Left ventricle myocardium inferior (tissue), 1 donor: ENCODE measurements around the gene EGFL7. TPM values are rescaled to one million over a fixed set of nuclear protein-coding genes. Genes with fewer than 3 reads are reported as not detected.

Source experiments
- DNase-seq: peaks from one replicate; pipeline ENCODE4 v3.0.0-alpha.2; 2020
- H3K27ac ChIP-seq: fragments of 200-600 bp; replicated peaks from 2 replicates; pipeline ENCODE4 v1.8.0; 2021
- H3K27me3 ChIP-seq: fragments of 200-600 bp; 2 replicates; pipeline ENCODE4 v1.8.0; 2021; ENCODE audit warnings: low read depth
- H3K36me3 ChIP-seq: fragments of 200-600 bp; 2 replicates; pipeline ENCODE4 v1.8.0; 2021
- H3K4me1 ChIP-seq: fragments of 200-600 bp; 2 replicates; pipeline ENCODE4 v1.8.0; 2021
- H3K4me3 ChIP-seq: fragments of 200-600 bp; 2 replicates; pipeline ENCODE4 v1.8.0; 2021; ENCODE audit warnings: mild to moderate bottlenecking, moderate library complexity
- H3K9me3 ChIP-seq: fragments of 200-600 bp; replicated peaks from 2 replicates; pipeline ENCODE4 v1.8.0; 2021
- CTCF ChIP-seq: fragments of 200-600 bp; IDR thresholded peaks from 2 replicates; pipeline ENCODE4 v1.8.0; 2021; ENCODE audit warnings: antibody characterized with exemption, mild to moderate bottlenecking, borderline replicate concordance
- intact Hi-C: fragments of 100-400 bp; cut with micrococcal nuclease; formaldehyde crosslinking; loops from one replicate; pipeline ENCODE4 v1.11.0; 2022
- total RNA-seq: library from RNA; stranded (reverse); fragmentation: NEBNext Ultra II Directional; extraction: Animal tissue kit (Norgen Biotek cat#: 25700); gene quantifications from one replicate; pipeline ENCODE4 v1.2.1, GENCODE V29; 2021
- donor health status: DM: no; HTN: yes; CAD: no; lungs with severe emphysema.

The EGFL7 gene
- total RNA-seq, 1 donor from 2014 or later: 81.5 TPM

- peaks cover 64% of the 10 kb centered on the region for H3K4me1 ChIP-seq
- TF ChIP-seq CTCF: no peak
- H3K36me3 ChIP-seq: no peaks in the 10 kb centered on the region
- no peak overlapping the region for H3K4me3 ChIP-seq
- H3K27me3 ChIP-seq: no peaks in the 10 kb centered on the region
- no peak for DNase-seq
- H3K9me3 ChIP-seq: no peaks in the 10 kb centered on the region
- intact Hi-C loops: no loop called here
- peak overlapping the region; percentile 95 for H3K27ac ChIP-seq
These were observed 12.7 kb upstream of the EGFL7 start for GRCh38 chr9:136650021-136650420.

GRCh38 chr9:136650648-136651047 is 12.1 kb upstream of the EGFL7 start:
- no peak for TF ChIP-seq CTCF
- no peak for DNase-seq
- peaks cover 64% of the 10 kb centered on the region for H3K4me1 ChIP-seq

GRCh38 chr9:136651860-136652259 is 10.9 kb upstream of the EGFL7 start:
- no peaks in the 10 kb centered on the region for H3K36me3 ChIP-seq
- H3K9me3 ChIP-seq: no peaks in the 10 kb centered on the region
- TF ChIP-seq CTCF: no peak
- peaks cover 4% of the 10 kb centered on the region for H3K27me3 ChIP-seq
- no peak overlapping the region for H3K4me3 ChIP-seq
- H3K4me1 ChIP-seq: peaks cover 58% of the 10 kb centered on the region
- no peak overlapping the region for H3K27ac ChIP-seq
- intact Hi-C loops: no loop called here
- DNase-seq: no peak

More at GRCh38 chr9:136650648-136651047, 12.1 kb upstream of the EGFL7 start:
- no peak overlapping the region for H3K4me3 ChIP-seq
- intact Hi-C loops: no loop called here
- no peaks in the 10 kb centered on the region for H3K9me3 ChIP-seq
- no peaks in the 10 kb centered on the region for H3K27me3 ChIP-seq
- H3K36me3 ChIP-seq: no peaks in the 10 kb centered on the region
- H3K27ac ChIP-seq: peak overlapping the region; percentile 95

GRCh38 chr9:136653323-136654079 is 9.2 kb upstream of the EGFL7 start:
- H3K4me1 ChIP-seq: peaks cover 51% of the 10 kb centered on the region

GRCh38 chr9:136654820-136655535 is 7.7 kb upstream of the EGFL7 start:
- peak overlapping the region; percentile 81 for H3K4me3 ChIP-seq
- H3K36me3 ChIP-seq: no peaks in the 10 kb centered on the region
- peaks cover 34% of the 10 kb centered on the region for H3K27me3 ChIP-seq
- no peaks in the 10 kb centered on the region for H3K9me3 ChIP-seq
- intact Hi-C loops: no loop called here
- TF ChIP-seq CTCF: no peak
- H3K27ac ChIP-seq: peak overlapping the region; percentile 92
- DNase-seq: no peak
- peaks cover 48% of the 10 kb centered on the region for H3K4me1 ChIP-seq

More at GRCh38 chr9:136653323-136654079, 9.2 kb upstream of the EGFL7 start:
- Histone ChIP-seq H3K9me3 (no peaks in the 10 kb centered on the region), H3K27me3 (peaks cover 20% of the 10 kb centered on the region), H3K36me3 (no peaks in the 10 kb centered on the region), H3K27ac (peak overlapping the region; percentile 92), H3K4me3 (peak overlapping the region; percentile 14)
- intact Hi-C loops: no loop called here
- TF ChIP-seq CTCF: no peak
- peak; percentile 16 for DNase-seq
